ENCODE measurements around the gene CCDC92. TPM values are rescaled to one million over a fixed set of nuclear protein-coding genes. Genes with fewer than 3 reads are reported as not detected.

The CCDC92 gene
- total RNA-seq, 1 donor from 2014 or later = 5.1 TPM

GRCh38 chr12:123976227-123976826, 3.7 kb upstream of the CCDC92 start:
- DNase-seq (ENCODE audit: low read depth, low spot score) = no peak

GRCh38 chr12:123973552-123974341, 1.1 kb upstream of the CCDC92 start:
- no peak for DNase-seq (ENCODE audit: low read depth, low spot score)

GRCh38 chr12:123971770-123972456, 718 bp downstream of the CCDC92 start:
- no peak for DNase-seq (ENCODE audit: low read depth, low spot score)

GRCh38 chr12:123971449-123971769, 1.2 kb downstream of the CCDC92 start:
- DNase-seq (ENCODE audit: low read depth, low spot score) = no peak

- DNase-seq (ENCODE audit: low read depth, low spot score) = no peak
Measured at GRCh38 chr12:123967121-123967586, 5.5 kb downstream of the CCDC92 start.

- DNase-seq (ENCODE audit: low read depth, low spot score) = no peak
Measured at GRCh38 chr12:123966596-123966995, 6.0 kb downstream of the CCDC92 start.

- DNase-seq (ENCODE audit: low read depth, low spot score) = no peak
Measured at GRCh38 chr12:123965382-123965781, 7.2 kb downstream of the CCDC92 start.

- no peak for DNase-seq (ENCODE audit: low read depth, low spot score)
Measured at GRCh38 chr12:123963821-123964220, 8.8 kb downstream of the CCDC92 start.

GRCh38 chr12:123962513-123962912, 10.1 kb downstream of the CCDC92 start:
- no peak for DNase-seq (ENCODE audit: low read depth, low spot score)

GRCh38 chr12:123961585-123962345, 10.9 kb downstream of the CCDC92 start:
- DNase-seq (ENCODE audit: low read depth, low spot score) = no peak

GRCh38 chr12:123960856-123961255, 11.8 kb downstream of the CCDC92 start:
- DNase-seq (ENCODE audit: low read depth, low spot score) = no peak

- no peak for DNase-seq (ENCODE audit: low read depth, low spot score)
Measured at GRCh38 chr12:123960029-123960735, 12.4 kb downstream of the CCDC92 start.

GRCh38 chr12:123958876-123959275, 13.8 kb downstream of the CCDC92 start:
- DNase-seq (ENCODE audit: low read depth, low spot score) = no peak

- no peak for DNase-seq (ENCODE audit: low read depth, low spot score)
Measured at GRCh38 chr12:123958462-123958861, 14.2 kb downstream of the CCDC92 start.

GRCh38 chr12:123957196-123957595, 15.4 kb downstream of the CCDC92 start:
- no peak for DNase-seq (ENCODE audit: low read depth, low spot score)

GRCh38 chr12:123956249-123956648, 16.4 kb downstream of the CCDC92 start:
- no peak for DNase-seq (ENCODE audit: low read depth, low spot score)

GRCh38 chr12:123954647-123955350, 17.8 kb downstream of the CCDC92 start:
- no peak for DNase-seq (ENCODE audit: low read depth, low spot score)

GRCh38 chr12:123952037-123952436, 20.6 kb downstream of the CCDC92 start:
- no peak for DNase-seq (ENCODE audit: low read depth, low spot score)

- DNase-seq (ENCODE audit: low read depth, low spot score) = no peak
Measured at GRCh38 chr12:123951467-123951866, 21.2 kb downstream of the CCDC92 start.

All from pulmonary artery endothelial cell (primary cell).